Measurements from ENCODE around the gene MTFMT. TPM values are rescaled to one million over a fixed set of nuclear protein-coding genes. Genes with fewer than 3 reads are reported as not detected.

MTFMT gene
- polyA plus RNA-seq, 1 experiment: 15.3 TPM

DNA sequence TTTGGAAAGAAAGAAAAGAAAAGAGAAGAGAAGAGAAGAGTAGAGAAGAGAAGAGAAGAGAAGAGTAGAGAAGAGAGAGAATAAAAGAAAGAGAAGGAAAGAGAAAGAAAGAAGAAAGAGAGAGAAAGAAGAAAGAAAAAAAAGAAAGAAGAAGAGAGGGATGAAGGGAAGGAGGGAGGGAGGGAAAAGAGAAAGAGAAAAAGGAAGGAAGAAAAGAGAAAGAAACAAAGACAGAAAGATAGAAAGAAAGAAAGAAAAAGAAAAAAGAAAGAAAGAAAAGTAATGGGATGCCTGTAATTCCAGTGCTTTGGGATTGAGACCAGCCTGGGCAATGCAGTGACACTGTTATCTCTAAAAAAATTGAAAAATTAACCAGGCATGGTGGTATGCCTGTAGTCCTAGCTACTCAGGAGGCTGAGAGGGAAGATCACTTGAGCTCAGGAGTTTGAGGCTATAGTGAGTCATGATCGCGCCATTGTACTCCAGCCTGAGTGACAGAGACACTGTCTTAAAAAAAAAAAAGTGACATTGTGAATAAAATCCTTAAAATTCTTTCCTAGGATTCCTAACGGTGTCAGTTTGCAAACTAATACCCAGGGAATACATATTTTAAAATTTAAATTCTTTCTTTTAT is 36.7 kb upstream of the MTFMT start:
- DNase-seq (ENCODE audit: low read depth, low spot score): no peak
- H3K9me3 ChIP-seq (ENCODE audit: control insufficient read depth, insufficient read depth, low read length): no peaks in the 10 kb centered on the region
- H3K4me3 ChIP-seq (ENCODE audit: low read depth, low read length): no peak overlapping the region; the same call in 1 of the 2 replicates
- no peak for TF ChIP-seq CTCF (IDR thresholded peaks at IDR 0.05; ENCODE audit: low read depth, low read length)
- ChIA-PET CTCF (interaction anchor here (0.7 to 5.6 kb wide), 5 partner anchors 13 to 36 kb away, joined by 3 to 27 read pairs (median 4); no protein-coding TSS in a partner anchor), POLR2A (interaction anchor here (0.6 to 1.0 kb wide), 2 partner anchors 15 to 17 kb away, joined by 4 to 9 read pairs; no protein-coding TSS in a partner anchor)
- peaks cover 9% of the 10 kb centered on the region for H3K27me3 ChIP-seq (ENCODE audit: control insufficient read depth, insufficient read depth, low read length)
- H3K27ac ChIP-seq (ENCODE audit: low read depth, low read length): no peak overlapping the region

DNA sequence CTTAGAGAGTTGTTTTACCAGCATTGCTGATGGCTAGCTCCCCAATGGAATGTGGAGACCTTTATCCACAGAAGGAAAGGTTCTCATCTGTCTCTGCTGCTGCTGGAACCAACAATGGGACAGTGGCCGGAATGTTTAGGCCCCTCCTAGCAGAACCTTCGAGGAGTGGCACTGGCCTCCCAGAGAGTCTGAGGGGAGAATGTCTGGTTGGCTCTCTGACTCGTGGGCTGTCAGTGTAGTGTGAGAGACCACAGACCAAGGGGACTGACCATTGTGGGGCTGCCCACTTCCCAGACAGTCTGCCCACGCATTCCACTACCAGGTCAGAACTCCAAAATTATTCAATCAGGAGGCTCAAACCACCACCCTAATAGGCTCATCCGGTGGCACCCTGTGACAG is 33.3 kb upstream of the MTFMT start:
- CTCF ChIA-PET: interaction anchor here (2.3 to 5.6 kb wide), 2 partner anchors 9 to 21 kb away, joined by 10 to 24 read pairs; no protein-coding TSS in a partner anchor

GRCh38 chr15:65062061-65062460 is 32.6 kb upstream of the MTFMT start:
- Histone ChIP-seq H3K9me3 (ENCODE audit: control insufficient read depth, insufficient read depth, low read length) (peaks cover 4% of the 10 kb centered on the region; the same call in 1 of the 2 replicates), H3K27me3 (ENCODE audit: control insufficient read depth, insufficient read depth, low read length) (peaks cover 13% of the 10 kb centered on the region), H3K4me3 (ENCODE audit: low read depth, low read length) (no peak overlapping the region), H3K27ac (ENCODE audit: low read depth, low read length) (no peak overlapping the region)
- ChIA-PET CTCF (interaction anchor here (2.3 to 5.6 kb wide), 2 partner anchors 8 to 21 kb away, joined by 10 to 24 read pairs; no protein-coding TSS in a partner anchor), POLR2A (no interaction called here)
- no peak for DNase-seq (ENCODE audit: low read depth, low spot score)
- TF ChIP-seq CTCF (IDR thresholded peaks at IDR 0.05; ENCODE audit: low read depth, low read length): no peak

More for the DNA sequence above, 33.3 kb upstream of the MTFMT start:
- DNase-seq (ENCODE audit: low read depth, low spot score): no peak
- H3K27ac ChIP-seq (ENCODE audit: low read depth, low read length): no peak overlapping the region
- peaks cover 4% of the 10 kb centered on the region; the same call in 1 of the 2 replicates for H3K9me3 ChIP-seq (ENCODE audit: control insufficient read depth, insufficient read depth, low read length)
- peaks cover 15% of the 10 kb centered on the region for H3K27me3 ChIP-seq (ENCODE audit: control insufficient read depth, insufficient read depth, low read length)
- no peak for TF ChIP-seq CTCF (IDR thresholded peaks at IDR 0.05; ENCODE audit: low read depth, low read length)
- no peak overlapping the region for H3K4me3 ChIP-seq (ENCODE audit: low read depth, low read length)
- POLR2A ChIA-PET: no interaction called here

GRCh38 chr15:65060641-65061397 is 31.4 kb upstream of the MTFMT start:
- H3K9me3 ChIP-seq (ENCODE audit: control insufficient read depth, insufficient read depth, low read length): peaks cover 4% of the 10 kb centered on the region; the same call in 1 of the 2 replicates
- no peak overlapping the region for H3K27ac ChIP-seq (ENCODE audit: low read depth, low read length)
- no peak overlapping the region for H3K4me3 ChIP-seq (ENCODE audit: low read depth, low read length)
- H3K27me3 ChIP-seq (ENCODE audit: control insufficient read depth, insufficient read depth, low read length): peaks cover 13% of the 10 kb centered on the region
- no peak for TF ChIP-seq CTCF (IDR thresholded peaks at IDR 0.05; ENCODE audit: low read depth, low read length)
- CTCF ChIA-PET: interaction anchor here (1.0 to 5.6 kb wide), 5 partner anchors 7 to 42 kb away, joined by 3 to 24 read pairs (median 8); no protein-coding TSS in a partner anchor
- no peak for DNase-seq (ENCODE audit: low read depth, low spot score)
- POLR2A ChIA-PET: no interaction called here
